ENCODE data around the gene OR10G3.

The OR10G3 gene

DNA sequence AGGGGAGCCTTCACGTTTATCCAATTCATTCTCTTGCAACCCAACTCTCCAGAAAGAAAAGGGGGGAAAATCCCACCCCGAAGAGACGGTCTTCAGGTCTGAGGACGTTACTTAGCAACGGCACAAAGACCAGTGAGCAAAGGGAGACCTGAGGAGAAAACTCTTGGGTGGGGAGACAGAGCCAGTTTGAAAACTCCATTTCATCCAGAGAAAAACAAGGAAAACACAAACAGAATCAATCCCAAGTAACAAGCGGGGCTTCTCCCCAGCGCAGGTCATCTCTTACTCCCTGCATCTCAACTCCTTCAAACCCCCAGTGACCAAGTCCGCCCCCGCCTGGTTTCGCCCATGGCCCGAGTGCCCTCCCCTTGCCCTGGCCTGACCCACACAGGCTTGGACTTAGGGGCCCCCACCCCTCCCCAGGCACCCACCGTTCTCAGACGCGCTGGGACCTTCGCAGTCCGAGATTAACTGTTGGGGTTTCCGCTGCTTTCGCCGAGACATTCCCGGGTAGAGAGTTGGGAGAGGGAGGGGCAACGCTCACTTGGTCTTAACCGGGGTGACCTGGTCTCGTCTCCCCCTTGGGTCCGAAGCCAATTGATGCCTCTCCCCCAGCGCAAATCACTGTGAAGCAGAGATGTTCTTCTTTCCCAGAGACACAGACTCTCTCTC lies 43.3 kb downstream of the OR10G3 start:
- H3K4me3 ChIP-seq (ENCODE audit: control insufficient read depth in 1 of 7, extremely low read depth in 1 of 7, insufficient read depth in 4 of 7, low read depth in 2 of 7, low read length in 6 of 7) = peak overlapping the region in 5 of 7 experiments; percentile 3 to 55 (median 16)
- H3K27me3 ChIP-seq (replicated peaks in 2 of 5; ENCODE audit: control insufficient read depth in 4 of 5, insufficient read depth in 5 of 5, low read length in 4 of 5) = peaks cover 10 to 52% (median 18%) of the 10 kb centered on the region in 5 experiments
- H3K4me1 ChIP-seq (ENCODE audit: control extremely low read depth in 1 of 4, control insufficient read depth in 4 of 4, insufficient read depth in 4 of 4, low read length in 3 of 4) = peaks cover 2 to 11% (median 7%) of the 10 kb centered on the region in 4 experiments
- H3K9me3 ChIP-seq (ENCODE audit: control extremely low read depth in 1 of 5, control insufficient read depth in 4 of 5, insufficient read depth in 2 of 5, low read depth in 1 of 5, low read length in 4 of 5) = peaks cover 0 to 6% (median 2%) of the 10 kb centered on the region in 5 experiments
- POLR2A ChIA-PET = no interaction called here
- CTCF ChIA-PET = interaction anchor here (0.7 to 1.0 kb wide), 2 partner anchors 8 to 20 kb away, joined by 3 read pairs; no protein-coding TSS in a partner anchor
- no peaks in the 10 kb centered on the region for H3K36me3 ChIP-seq (ENCODE audit: control insufficient read depth in 4 of 4, insufficient read depth in 4 of 4, low read length in 3 of 4)
- no peak overlapping the region for H3K27ac ChIP-seq (ENCODE audit: insufficient read depth in 1 of 2, low read depth in 1 of 2, low read length in 2 of 2, poor library complexity in 1 of 2, severe bottlenecking in 2 of 2)
- DNase-seq = no peak
- 6% methylated on average over 19 of the region's 25 CpGs for WGBS (ENCODE audit: insufficient coverage)

- POLR2A ChIA-PET = no interaction called here
- CTCF ChIA-PET = interaction anchor here (2.4 kb wide), 1 partner anchor 37 kb away, joined by 10 read pairs; no protein-coding TSS in a partner anchor
These were observed 44.1 kb downstream of the OR10G3 start for GRCh38 chr14:21535545-21536417.

GRCh38 chr14:21534576-21534975 lies 45.3 kb downstream of the OR10G3 start:
- Histone ChIP-seq H3K27ac (ENCODE audit: insufficient read depth in 1 of 2, low read depth in 1 of 2, low read length in 2 of 2, poor library complexity in 1 of 2, severe bottlenecking in 2 of 2) (no peak overlapping the region), H3K4me1 (ENCODE audit: control extremely low read depth in 1 of 4, control insufficient read depth in 4 of 4, insufficient read depth in 4 of 4, low read length in 3 of 4) (peaks cover 2 to 11% (median 7%) of the 10 kb centered on the region in 4 experiments), H3K4me3 (ENCODE audit: control insufficient read depth in 1 of 7, extremely low read depth in 1 of 7, insufficient read depth in 4 of 7, low read depth in 2 of 7, low read length in 6 of 7) (no peak overlapping the region), H3K27me3 (replicated peaks in 2 of 5; ENCODE audit: control insufficient read depth in 4 of 5, insufficient read depth in 5 of 5, low read length in 4 of 5) (peaks cover 10 to 52% (median 18%) of the 10 kb centered on the region in 5 experiments), H3K36me3 (ENCODE audit: control insufficient read depth in 4 of 4, insufficient read depth in 4 of 4, low read length in 3 of 4) (no peaks in the 10 kb centered on the region), H3K9me3 (ENCODE audit: control extremely low read depth in 1 of 5, control insufficient read depth in 4 of 5, insufficient read depth in 2 of 5, low read depth in 1 of 5, low read length in 4 of 5) (peaks cover 0 to 6% (median 2%) of the 10 kb centered on the region in 5 experiments)
- peak in 2 of 3 donors; percentile 42 to 47 for DNase-seq
- CTCF ChIA-PET = interaction anchor here (1.1 to 2.4 kb wide), 3 partner anchors 18 to 36 kb away, joined by 3 to 10 read pairs (median 3); no protein-coding TSS in a partner anchor
- 33% methylated on average over 1 of the region's 4 CpGs for WGBS (ENCODE audit: insufficient coverage)
- POLR2A ChIA-PET = no interaction called here

More at GRCh38 chr14:21535545-21536417, 44.1 kb downstream of the OR10G3 start:
- peak overlapping the region in 1 of 7 experiments; percentile 3 for H3K4me3 ChIP-seq (ENCODE audit: control insufficient read depth in 1 of 7, extremely low read depth in 1 of 7, insufficient read depth in 4 of 7, low read depth in 2 of 7, low read length in 6 of 7)
- peaks cover 0 to 6% (median 2%) of the 10 kb centered on the region in 5 experiments for H3K9me3 ChIP-seq (ENCODE audit: control extremely low read depth in 1 of 5, control insufficient read depth in 4 of 5, insufficient read depth in 2 of 5, low read depth in 1 of 5, low read length in 4 of 5)
- WGBS (ENCODE audit: insufficient coverage) = 45% methylated on average over 3 of the region's 6 CpGs
- H3K4me1 ChIP-seq (ENCODE audit: control extremely low read depth in 1 of 4, control insufficient read depth in 4 of 4, insufficient read depth in 4 of 4, low read length in 3 of 4) = peaks cover 2 to 11% (median 7%) of the 10 kb centered on the region in 4 experiments
- H3K36me3 ChIP-seq (ENCODE audit: control insufficient read depth in 4 of 4, insufficient read depth in 4 of 4, low read length in 3 of 4) = no peaks in the 10 kb centered on the region
- no peak for DNase-seq
- no peak overlapping the region for H3K27ac ChIP-seq (ENCODE audit: insufficient read depth in 1 of 2, low read depth in 1 of 2, low read length in 2 of 2, poor library complexity in 1 of 2, severe bottlenecking in 2 of 2)
- H3K27me3 ChIP-seq (replicated peaks in 2 of 5; ENCODE audit: control insufficient read depth in 4 of 5, insufficient read depth in 5 of 5, low read length in 4 of 5) = peaks cover 10 to 52% (median 18%) of the 10 kb centered on the region in 5 experiments

- Histone ChIP-seq H3K4me3 (ENCODE audit: control insufficient read depth in 1 of 7, extremely low read depth in 1 of 7, insufficient read depth in 4 of 7, low read depth in 2 of 7, low read length in 6 of 7) (no peak overlapping the region), H3K4me1 (ENCODE audit: control extremely low read depth in 1 of 4, control insufficient read depth in 4 of 4, insufficient read depth in 4 of 4, low read length in 3 of 4) (peaks cover 2 to 11% (median 9%) of the 10 kb centered on the region in 4 experiments), H3K9me3 (ENCODE audit: control extremely low read depth in 1 of 5, control insufficient read depth in 4 of 5, insufficient read depth in 2 of 5, low read depth in 1 of 5, low read length in 4 of 5) (peaks cover 0 to 6% (median 2%) of the 10 kb centered on the region in 5 experiments), H3K36me3 (ENCODE audit: control insufficient read depth in 4 of 4, insufficient read depth in 4 of 4, low read length in 3 of 4) (no peaks in the 10 kb centered on the region), H3K27me3 (replicated peaks in 2 of 5; ENCODE audit: control insufficient read depth in 4 of 5, insufficient read depth in 5 of 5, low read length in 4 of 5) (peaks cover 9 to 41% (median 14%) of the 10 kb centered on the region in 5 experiments), H3K27ac (ENCODE audit: insufficient read depth in 1 of 2, low read depth in 1 of 2, low read length in 2 of 2, poor library complexity in 1 of 2, severe bottlenecking in 2 of 2) (no peak overlapping the region)
- ChIA-PET CTCF (interaction anchor here (2.4 kb wide), 1 partner anchor 35 kb away, joined by 10 read pairs; no protein-coding TSS in a partner anchor), POLR2A (no interaction called here)
- DNase-seq = no peak
These were observed 46.6 kb downstream of the OR10G3 start for GRCh38 chr14:21533294-21533693.

- H3K36me3 ChIP-seq (ENCODE audit: control insufficient read depth in 4 of 4, insufficient read depth in 4 of 4, low read length in 3 of 4) = no peaks in the 10 kb centered on the region
- ChIA-PET CTCF (interaction anchor here (1.1 to 2.8 kb wide), 5 partner anchors 9 to 31 kb away, joined by 3 to 10 read pairs (median 4); no protein-coding TSS in a partner anchor), POLR2A (no interaction called here)
- peaks cover 2 to 24% (median 14%) of the 10 kb centered on the region in 4 experiments for H3K4me1 ChIP-seq (ENCODE audit: control extremely low read depth in 1 of 4, control insufficient read depth in 4 of 4, insufficient read depth in 4 of 4, low read length in 3 of 4)
- H3K27ac ChIP-seq (ENCODE audit: insufficient read depth in 1 of 2, low read depth in 1 of 2, low read length in 2 of 2, poor library complexity in 1 of 2, severe bottlenecking in 2 of 2) = no peak overlapping the region
- H3K27me3 ChIP-seq (replicated peaks in 2 of 5; ENCODE audit: control insufficient read depth in 4 of 5, insufficient read depth in 5 of 5, low read length in 4 of 5) = peaks cover 0 to 5% (median 0%) of the 10 kb centered on the region in 5 experiments
- no peaks in the 10 kb centered on the region for H3K9me3 ChIP-seq (ENCODE audit: control extremely low read depth in 1 of 5, control insufficient read depth in 4 of 5, insufficient read depth in 2 of 5, low read depth in 1 of 5, low read length in 4 of 5)
- no peak for DNase-seq
- WGBS (ENCODE audit: insufficient coverage) = no CpG with 5 or more reads among the region's 1 CpG
- H3K4me3 ChIP-seq (ENCODE audit: control insufficient read depth in 1 of 7, extremely low read depth in 1 of 7, insufficient read depth in 4 of 7, low read depth in 2 of 7, low read length in 6 of 7) = no peak overlapping the region
These were observed 50.4 kb downstream of the OR10G3 start for GRCh38 chr14:21529515-21529914.

DNA sequence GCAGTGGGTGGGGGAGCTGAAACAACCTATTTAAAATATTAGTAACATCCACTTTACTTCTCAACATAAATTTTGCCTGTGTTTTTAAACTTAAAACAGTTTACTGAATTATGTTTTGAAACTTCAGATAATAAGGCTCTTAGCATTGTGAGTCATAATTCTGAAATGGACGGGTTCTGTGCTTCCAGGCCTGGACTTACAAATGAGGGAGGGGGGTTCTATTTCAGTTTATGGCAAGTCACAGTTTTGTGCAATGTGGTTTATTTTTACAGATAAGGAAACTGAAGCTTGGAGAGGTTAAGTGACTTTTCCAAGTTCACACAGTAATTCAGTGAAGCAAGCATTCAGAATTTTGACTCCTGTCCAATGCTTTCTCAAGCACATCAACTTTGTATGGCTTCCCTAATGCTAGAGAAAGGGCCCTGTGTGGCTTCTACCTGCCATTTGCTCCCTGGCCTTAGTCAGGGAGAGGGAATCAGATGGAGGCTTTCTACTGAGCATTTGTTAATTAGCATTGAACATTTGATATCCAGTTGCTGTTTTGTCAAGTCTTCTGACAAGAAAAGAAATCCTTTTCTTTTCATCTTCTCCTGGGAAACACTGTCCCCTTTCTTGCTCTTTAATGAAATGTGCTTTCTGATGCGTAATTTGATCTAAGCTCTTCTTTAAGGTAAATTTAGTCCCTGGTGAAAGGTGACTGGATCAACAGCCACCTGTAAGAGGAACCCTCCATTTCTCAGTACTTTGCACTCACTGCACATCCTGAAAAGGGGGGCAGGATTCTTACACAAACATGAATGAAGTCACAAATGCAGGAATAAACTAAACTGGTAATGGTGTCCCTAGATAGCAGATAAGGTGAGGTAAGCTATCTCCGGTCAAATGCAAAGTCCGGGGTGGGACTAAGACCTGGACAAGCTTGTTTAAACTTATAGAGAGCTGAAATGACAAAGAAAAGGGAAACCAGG lies 51.2 kb downstream of the OR10G3 start:
- CTCF ChIA-PET = interaction anchor here (0.6 to 2.8 kb wide), 5 partner anchors 9 to 30 kb away, joined by 3 to 10 read pairs (median 4); no protein-coding TSS in a partner anchor
- no peaks in the 10 kb centered on the region for H3K9me3 ChIP-seq (ENCODE audit: control extremely low read depth in 1 of 5, control insufficient read depth in 4 of 5, insufficient read depth in 2 of 5, low read depth in 1 of 5, low read length in 4 of 5)
- 98% methylated on average over 4 of the region's 4 CpGs for WGBS (ENCODE audit: insufficient coverage)
- peaks cover 2 to 22% (median 13%) of the 10 kb centered on the region in 4 experiments for H3K4me1 ChIP-seq (ENCODE audit: control extremely low read depth in 1 of 4, control insufficient read depth in 4 of 4, insufficient read depth in 4 of 4, low read length in 3 of 4)
- H3K36me3 ChIP-seq (ENCODE audit: control insufficient read depth in 4 of 4, insufficient read depth in 4 of 4, low read length in 3 of 4) = peaks cover 0 to 4% (median 0%) of the 10 kb centered on the region in 4 experiments
- H3K4me3 ChIP-seq (ENCODE audit: control insufficient read depth in 1 of 7, extremely low read depth in 1 of 7, insufficient read depth in 4 of 7, low read depth in 2 of 7, low read length in 6 of 7) = no peak overlapping the region
- peaks cover 0 to 1% (median 0%) of the 10 kb centered on the region in 5 experiments for H3K27me3 ChIP-seq (replicated peaks in 2 of 5; ENCODE audit: control insufficient read depth in 4 of 5, insufficient read depth in 5 of 5, low read length in 4 of 5)
- H3K27ac ChIP-seq (ENCODE audit: insufficient read depth in 1 of 2, low read depth in 1 of 2, low read length in 2 of 2, poor library complexity in 1 of 2, severe bottlenecking in 2 of 2) = no peak overlapping the region
- peak in 1 of 3 donors; percentile 25 for DNase-seq
- POLR2A ChIA-PET = no interaction called here

Measured in common myeloid progenitor, CD34-positive (primary cell).